ENCODE data around the gene DMTF1. TPM values are rescaled to one million over a fixed set of nuclear protein-coding genes. Genes with fewer than 3 reads are reported as not detected.

The DMTF1 gene
- total RNA-seq, 4 donors from 2014 or later = 77.4 to 157 (median 121) TPM

GRCh38 chr7:87209295-87209924 lies 57.2 kb downstream of the DMTF1 start:
- H3K27me3 ChIP-seq = no peaks in the 10 kb centered on the region
- no peak overlapping the region for H3K4me3 ChIP-seq
- peaks cover 0 to 36% (median 2%) of the 10 kb centered on the region in 4 donors for H3K4me1 ChIP-seq
- TF ChIP-seq CTCF (IDR thresholded peaks at IDR 0.05) (no peak), POLR2AphosphoS5 (IDR thresholded peaks at IDR 0.05) (no peak), EP300 (IDR thresholded peaks at IDR 0.05; ENCODE audit: low read depth) (no peak), POLR2A (IDR thresholded peaks at IDR 0.05) (no peak)
- intact Hi-C loops (cut with DNase I; ENCODE audit: low total_unique reads) = no loop called here
- in situ Hi-C loops (cut with MboI; ENCODE audit: low pct_ligation_motif_present in 1 of 4, low pct_unique_long_range_greater_than_20kb in 1 of 4, low sequenced_read_pairs in 3 of 4) = no loop called here
- no peak for DNase-seq
- no peak overlapping the region for H3K27ac ChIP-seq
- no peaks in the 10 kb centered on the region for H3K36me3 ChIP-seq
- WGBS, 2 donors (ENCODE audit: low coverage in 1 of 2) = 88 to 97% methylated on average over 14 to 18 of the region's 18 CpGs
- peaks cover 6 to 17% of the 10 kb centered on the region in 2 donors for H3K9me3 ChIP-seq

- no peak for TF ChIP-seq EP300 (IDR thresholded peaks at IDR 0.05; ENCODE audit: low read depth)
- TF ChIP-seq POLR2A (IDR thresholded peaks at IDR 0.05) = no peak
- no peak for TF ChIP-seq POLR2AphosphoS5 (IDR thresholded peaks at IDR 0.05)
- TF ChIP-seq CTCF (IDR thresholded peaks at IDR 0.05) = no peak
- peaks cover 0 to 36% (median 2%) of the 10 kb centered on the region in 4 donors for H3K4me1 ChIP-seq
- no peak overlapping the region for H3K27ac ChIP-seq
- H3K36me3 ChIP-seq = no peaks in the 10 kb centered on the region
- in situ Hi-C loops (cut with MboI; ENCODE audit: low pct_ligation_motif_present in 1 of 4, low pct_unique_long_range_greater_than_20kb in 1 of 4, low sequenced_read_pairs in 3 of 4) = no loop called here
- no peak overlapping the region for H3K4me3 ChIP-seq
- H3K9me3 ChIP-seq = peaks cover 0 to 6% of the 10 kb centered on the region in 2 donors
- DNase-seq = no peak
- H3K27me3 ChIP-seq = no peaks in the 10 kb centered on the region
- intact Hi-C loops (cut with DNase I; ENCODE audit: low total_unique reads) = no loop called here
- 88 to 90% methylated on average over 2 to 3 of the region's 3 CpGs for WGBS, 2 donors (ENCODE audit: low coverage in 1 of 2)
Observed at GRCh38 chr7:87210506-87210905, 58.3 kb downstream of the DMTF1 start.

- no peaks in the 10 kb centered on the region for H3K27me3 ChIP-seq
- no peak overlapping the region for H3K4me3 ChIP-seq
- in situ Hi-C loops (cut with MboI; ENCODE audit: low pct_ligation_motif_present in 1 of 4, low pct_unique_long_range_greater_than_20kb in 1 of 4, low sequenced_read_pairs in 3 of 4) (no loop called here), intact Hi-C loops (cut with DNase I; ENCODE audit: low total_unique reads) (no loop called here)
- TF ChIP-seq EP300 (IDR thresholded peaks at IDR 0.05; ENCODE audit: low read depth) = no peak
- no peak for TF ChIP-seq POLR2A (IDR thresholded peaks at IDR 0.05)
- no peak for TF ChIP-seq POLR2AphosphoS5 (IDR thresholded peaks at IDR 0.05)
- no peaks in the 10 kb centered on the region for H3K36me3 ChIP-seq
- H3K9me3 ChIP-seq = no peaks in the 10 kb centered on the region
- H3K27ac ChIP-seq = peak overlapping the region in 1 of 4 donors; percentile 6
- 55 to 68% methylated on average over 1 of the region's 1 CpG for WGBS, 2 donors (ENCODE audit: low coverage in 1 of 2)
- DNase-seq = no peak
- peaks cover 0 to 39% (median 5%) of the 10 kb centered on the region in 4 donors for H3K4me1 ChIP-seq
Observed at GRCh38 chr7:87212498-87212897, 60.2 kb downstream of the DMTF1 start.

GRCh38 chr7:87213252-87213651 lies 61.0 kb downstream of the DMTF1 start:
- intact Hi-C loops (cut with DNase I; ENCODE audit: low total_unique reads) = no loop called here
- TF ChIP-seq POLR2AphosphoS5 (IDR thresholded peaks at IDR 0.05) (no peak), POLR2A (IDR thresholded peaks at IDR 0.05) (no peak), CTCF (IDR thresholded peaks at IDR 0.05) (no peak), EP300 (IDR thresholded peaks at IDR 0.05; ENCODE audit: low read depth) (no peak)
- no peaks in the 10 kb centered on the region for H3K36me3 ChIP-seq
- no peak overlapping the region for H3K27ac ChIP-seq
- WGBS, 2 donors (ENCODE audit: low coverage in 1 of 2) = 72 to 90% methylated on average over 1 of the region's 1 CpG
- H3K4me1 ChIP-seq = peaks cover 4 to 47% (median 6%) of the 10 kb centered on the region in 4 donors
- in situ Hi-C loops (cut with MboI; ENCODE audit: low pct_ligation_motif_present in 1 of 4, low pct_unique_long_range_greater_than_20kb in 1 of 4, low sequenced_read_pairs in 3 of 4) = no loop called here
- H3K27me3 ChIP-seq = no peaks in the 10 kb centered on the region
- H3K4me3 ChIP-seq = no peak overlapping the region
- H3K9me3 ChIP-seq = no peaks in the 10 kb centered on the region
- DNase-seq = no peak
